Measurements from ENCODE around the gene ADGRG3.
"Not testable (repeated sequence)": the region's sequence is repeated elsewhere in the genome, so short reads cannot be mapped to it uniquely, and the experiment has no call there.

ADGRG3 gene

GRCh38 chr16:57708168-57708567, 40.1 kb downstream of the ADGRG3 start:
- Histone ChIP-seq H3K4me1 (ENCODE audit: control insufficient read depth in 1 of 2, insufficient read depth in 2 of 2, low read length in 2 of 2) (no peaks in the 10 kb centered on the region), H3K36me3 (ENCODE audit: control insufficient read depth in 1 of 2, insufficient read depth in 2 of 2, low read length in 2 of 2) (no peaks in the 10 kb centered on the region), H3K4me3 (ENCODE audit: low read depth in 1 of 2, low read length in 2 of 2) (no peak overlapping the region), H3K27ac (ENCODE audit: low read length) (no peak overlapping the region), H3K27me3 (ENCODE audit: low read depth, low read length) (no peaks in the 10 kb centered on the region), H3K9me3 (ENCODE audit: control insufficient read depth in 1 of 2, low read length in 2 of 2) (no peaks in the 10 kb centered on the region)

GRCh38 chr16:57709663-57710062, 41.6 kb downstream of the ADGRG3 start:
- no peak overlapping the region for H3K4me3 ChIP-seq (ENCODE audit: low read depth in 1 of 2, low read length in 2 of 2)
- H3K9me3 ChIP-seq (ENCODE audit: control insufficient read depth in 1 of 2, low read length in 2 of 2) = no peaks in the 10 kb centered on the region
- no peaks in the 10 kb centered on the region for H3K27me3 ChIP-seq (ENCODE audit: low read depth, low read length)
- no peaks in the 10 kb centered on the region for H3K36me3 ChIP-seq (ENCODE audit: control insufficient read depth in 1 of 2, insufficient read depth in 2 of 2, low read length in 2 of 2)
- no peaks in the 10 kb centered on the region for H3K4me1 ChIP-seq (ENCODE audit: control insufficient read depth in 1 of 2, insufficient read depth in 2 of 2, low read length in 2 of 2)
- H3K27ac ChIP-seq (ENCODE audit: low read length) = no peak overlapping the region

- no peak overlapping the region for H3K27ac ChIP-seq (ENCODE audit: low read length)
These were observed 43.2 kb downstream of the ADGRG3 start for GRCh38 chr16:57711346-57711745.

GRCh38 chr16:57711993-57712392, 43.9 kb downstream of the ADGRG3 start:
- Histone ChIP-seq H3K36me3 (ENCODE audit: control insufficient read depth in 1 of 2, insufficient read depth in 2 of 2, low read length in 2 of 2) (no peaks in the 10 kb centered on the region), H3K4me1 (ENCODE audit: control insufficient read depth in 1 of 2, insufficient read depth in 2 of 2, low read length in 2 of 2) (no peaks in the 10 kb centered on the region), H3K27me3 (ENCODE audit: low read depth, low read length) (no peaks in the 10 kb centered on the region), H3K27ac (ENCODE audit: low read length) (no peak overlapping the region), H3K4me3 (ENCODE audit: low read depth in 1 of 2, low read length in 2 of 2) (no peak overlapping the region), H3K9me3 (ENCODE audit: control insufficient read depth in 1 of 2, low read length in 2 of 2) (no peaks in the 10 kb centered on the region)

More at GRCh38 chr16:57711346-57711745, 43.2 kb downstream of the ADGRG3 start:
- Histone ChIP-seq H3K9me3 (ENCODE audit: control insufficient read depth in 1 of 2, low read length in 2 of 2) (no peaks in the 10 kb centered on the region), H3K4me3 (ENCODE audit: low read depth in 1 of 2, low read length in 2 of 2) (no peak overlapping the region), H3K4me1 (ENCODE audit: control insufficient read depth in 1 of 2, insufficient read depth in 2 of 2, low read length in 2 of 2) (no peaks in the 10 kb centered on the region), H3K36me3 (ENCODE audit: control insufficient read depth in 1 of 2, insufficient read depth in 2 of 2, low read length in 2 of 2) (no peaks in the 10 kb centered on the region), H3K27me3 (ENCODE audit: low read depth, low read length) (no peaks in the 10 kb centered on the region)

GRCh38 chr16:57712569-57712968, 44.5 kb downstream of the ADGRG3 start:
- not testable (repeated sequence) for H3K4me3 ChIP-seq (ENCODE audit: low read depth in 1 of 2, low read length in 2 of 2); H3K27ac ChIP-seq (ENCODE audit: low read length); H3K27me3 ChIP-seq (ENCODE audit: low read depth, low read length); H3K36me3 ChIP-seq (ENCODE audit: control insufficient read depth in 1 of 2, insufficient read depth in 2 of 2, low read length in 2 of 2); H3K9me3 ChIP-seq (ENCODE audit: control insufficient read depth in 1 of 2, low read length in 2 of 2); H3K4me1 ChIP-seq (ENCODE audit: control insufficient read depth in 1 of 2, insufficient read depth in 2 of 2, low read length in 2 of 2)

GRCh38 chr16:57713596-57713995, 45.5 kb downstream of the ADGRG3 start:
- Histone ChIP-seq H3K36me3 (ENCODE audit: control insufficient read depth in 1 of 2, insufficient read depth in 2 of 2, low read length in 2 of 2) (no peaks in the 10 kb centered on the region), H3K4me1 (ENCODE audit: control insufficient read depth in 1 of 2, insufficient read depth in 2 of 2, low read length in 2 of 2) (no peaks in the 10 kb centered on the region), H3K9me3 (ENCODE audit: control insufficient read depth in 1 of 2, low read length in 2 of 2) (no peaks in the 10 kb centered on the region), H3K4me3 (ENCODE audit: low read depth in 1 of 2, low read length in 2 of 2) (no peak overlapping the region), H3K27ac (ENCODE audit: low read length) (no peak overlapping the region), H3K27me3 (ENCODE audit: low read depth, low read length) (no peaks in the 10 kb centered on the region)

GRCh38 chr16:57714047-57714446, 45.9 kb downstream of the ADGRG3 start:
- Histone ChIP-seq H3K9me3 (ENCODE audit: control insufficient read depth in 1 of 2, low read length in 2 of 2) (no peaks in the 10 kb centered on the region), H3K4me1 (ENCODE audit: control insufficient read depth in 1 of 2, insufficient read depth in 2 of 2, low read length in 2 of 2) (no peaks in the 10 kb centered on the region), H3K36me3 (ENCODE audit: control insufficient read depth in 1 of 2, insufficient read depth in 2 of 2, low read length in 2 of 2) (no peaks in the 10 kb centered on the region), H3K27ac (ENCODE audit: low read length) (no peak overlapping the region), H3K27me3 (ENCODE audit: low read depth, low read length) (no peaks in the 10 kb centered on the region), H3K4me3 (ENCODE audit: low read depth in 1 of 2, low read length in 2 of 2) (no peak overlapping the region)

GRCh38 chr16:57720142-57720575, 52.1 kb downstream of the ADGRG3 start:
- no peak overlapping the region for H3K27ac ChIP-seq (ENCODE audit: low read length)
- no peaks in the 10 kb centered on the region for H3K27me3 ChIP-seq (ENCODE audit: low read depth, low read length)
- H3K9me3 ChIP-seq (ENCODE audit: control insufficient read depth in 1 of 2, low read length in 2 of 2) = no peaks in the 10 kb centered on the region
- no peaks in the 10 kb centered on the region for H3K36me3 ChIP-seq (ENCODE audit: control insufficient read depth in 1 of 2, insufficient read depth in 2 of 2, low read length in 2 of 2)
- H3K4me3 ChIP-seq (ENCODE audit: low read depth in 1 of 2, low read length in 2 of 2) = no peak overlapping the region
- H3K4me1 ChIP-seq (ENCODE audit: control insufficient read depth in 1 of 2, insufficient read depth in 2 of 2, low read length in 2 of 2) = no peaks in the 10 kb centered on the region

- Histone ChIP-seq H3K27ac (ENCODE audit: low read length) (no peak overlapping the region), H3K36me3 (ENCODE audit: control insufficient read depth in 1 of 2, insufficient read depth in 2 of 2, low read length in 2 of 2) (no peaks in the 10 kb centered on the region), H3K27me3 (ENCODE audit: low read depth, low read length) (no peaks in the 10 kb centered on the region), H3K9me3 (ENCODE audit: control insufficient read depth in 1 of 2, low read length in 2 of 2) (no peaks in the 10 kb centered on the region), H3K4me3 (ENCODE audit: low read depth in 1 of 2, low read length in 2 of 2) (no peak overlapping the region), H3K4me1 (ENCODE audit: control insufficient read depth in 1 of 2, insufficient read depth in 2 of 2, low read length in 2 of 2) (no peaks in the 10 kb centered on the region)
These were observed 53.5 kb downstream of the ADGRG3 start for GRCh38 chr16:57721356-57722209.

- Histone ChIP-seq H3K9me3 (ENCODE audit: control insufficient read depth in 1 of 2, low read length in 2 of 2) (no peaks in the 10 kb centered on the region), H3K27ac (ENCODE audit: low read length) (no peak overlapping the region), H3K4me1 (ENCODE audit: control insufficient read depth in 1 of 2, insufficient read depth in 2 of 2, low read length in 2 of 2) (no peaks in the 10 kb centered on the region), H3K27me3 (ENCODE audit: low read depth, low read length) (no peaks in the 10 kb centered on the region), H3K4me3 (ENCODE audit: low read depth in 1 of 2, low read length in 2 of 2) (no peak overlapping the region), H3K36me3 (ENCODE audit: control insufficient read depth in 1 of 2, insufficient read depth in 2 of 2, low read length in 2 of 2) (no peaks in the 10 kb centered on the region)
These were observed 54.0 kb downstream of the ADGRG3 start for GRCh38 chr16:57722210-57722499.

GRCh38 chr16:57722651-57723050, 54.5 kb downstream of the ADGRG3 start:
- Histone ChIP-seq H3K4me1 (ENCODE audit: control insufficient read depth in 1 of 2, insufficient read depth in 2 of 2, low read length in 2 of 2) (no peaks in the 10 kb centered on the region), H3K27me3 (ENCODE audit: low read depth, low read length) (no peaks in the 10 kb centered on the region), H3K4me3 (ENCODE audit: low read depth in 1 of 2, low read length in 2 of 2) (no peak overlapping the region), H3K9me3 (ENCODE audit: control insufficient read depth in 1 of 2, low read length in 2 of 2) (no peaks in the 10 kb centered on the region), H3K36me3 (ENCODE audit: control insufficient read depth in 1 of 2, insufficient read depth in 2 of 2, low read length in 2 of 2) (no peaks in the 10 kb centered on the region), H3K27ac (ENCODE audit: low read length) (no peak overlapping the region)

GRCh38 chr16:57723170-57723569, 55.1 kb downstream of the ADGRG3 start:
- Histone ChIP-seq H3K4me3 (ENCODE audit: low read depth in 1 of 2, low read length in 2 of 2) (no peak overlapping the region), H3K4me1 (ENCODE audit: control insufficient read depth in 1 of 2, insufficient read depth in 2 of 2, low read length in 2 of 2) (no peaks in the 10 kb centered on the region), H3K9me3 (ENCODE audit: control insufficient read depth in 1 of 2, low read length in 2 of 2) (no peaks in the 10 kb centered on the region), H3K36me3 (ENCODE audit: control insufficient read depth in 1 of 2, insufficient read depth in 2 of 2, low read length in 2 of 2) (no peaks in the 10 kb centered on the region), H3K27ac (ENCODE audit: low read length) (no peak overlapping the region), H3K27me3 (ENCODE audit: low read depth, low read length) (no peaks in the 10 kb centered on the region)
